Measurements from ENCODE around the gene SLC30A7.

GRCh38 chr1:101002551-101002950 lies 106.7 kb downstream of the SLC30A7 start:
- TF ChIP-seq, protein P1, sequence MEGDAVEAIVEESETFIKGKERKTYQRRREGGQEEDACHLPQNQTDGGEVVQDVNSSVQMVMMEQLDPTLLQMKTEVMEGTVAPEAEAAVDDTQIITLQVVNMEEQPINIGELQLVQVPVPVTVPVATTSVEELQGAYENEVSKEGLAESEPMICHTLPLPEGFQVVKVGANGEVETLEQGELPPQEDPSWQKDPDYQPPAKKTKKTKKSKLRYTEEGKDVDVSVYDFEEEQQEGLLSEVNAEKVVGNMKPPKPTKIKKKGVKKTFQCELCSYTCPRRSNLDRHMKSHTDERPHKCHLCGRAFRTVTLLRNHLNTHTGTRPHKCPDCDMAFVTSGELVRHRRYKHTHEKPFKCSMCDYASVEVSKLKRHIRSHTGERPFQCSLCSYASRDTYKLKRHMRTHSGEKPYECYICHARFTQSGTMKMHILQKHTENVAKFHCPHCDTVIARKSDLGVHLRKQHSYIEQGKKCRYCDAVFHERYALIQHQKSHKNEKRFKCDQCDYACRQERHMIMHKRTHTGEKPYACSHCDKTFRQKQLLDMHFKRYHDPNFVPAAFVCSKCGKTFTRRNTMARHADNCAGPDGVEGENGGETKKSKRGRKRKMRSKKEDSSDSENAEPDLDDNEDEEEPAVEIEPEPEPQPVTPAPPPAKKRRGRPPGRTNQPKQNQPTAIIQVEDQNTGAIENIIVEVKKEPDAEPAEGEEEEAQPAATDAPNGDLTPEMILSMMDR (IDR thresholded peaks at IDR 0.05; ENCODE audit: low read length) = no peak
- TF ChIP-seq EZH2 (optimal IDR thresholded peaks at IDR 0.05; ENCODE audit: low read depth, low read length) = no peak

Data from MM.1S (cell line).